ENCODE measurements around the gene CLCN5.

CLCN5 gene

GRCh38 chrX:49910344-49910743 lies 12.1 kb upstream of the CLCN5 start:
- TF ChIP-seq CTCF (IDR thresholded peaks at IDR 0.05; ENCODE audit: borderline replicate concordance, control extremely low read depth, extremely low read depth, insufficient read depth, missing control alignments), result no peak
- DNase-seq (ENCODE audit: low spot score), result peak; percentile 23
- in situ Hi-C loops (cut with MboI; ENCODE audit: low sequenced_read_pairs, unreplicated experiment), result loop anchor here (25.0 kb wide), 2 partner anchors 177 to 677 kb away; no protein-coding TSS in a partner anchor

- TF ChIP-seq CTCF (IDR thresholded peaks at IDR 0.05; ENCODE audit: borderline replicate concordance, control extremely low read depth, extremely low read depth, insufficient read depth, missing control alignments), result no peak
- DNase-seq (ENCODE audit: low spot score), result no peak
- in situ Hi-C loops (cut with MboI; ENCODE audit: low sequenced_read_pairs, unreplicated experiment), result loop anchor here (25.0 kb wide), 2 partner anchors 175 to 675 kb away; no protein-coding TSS in a partner anchor
Observed at GRCh38 chrX:49912086-49912485, 10.3 kb upstream of the CLCN5 start.

GRCh38 chrX:49912861-49913260 lies 9.5 kb upstream of the CLCN5 start:
- TF ChIP-seq CTCF (IDR thresholded peaks at IDR 0.05; ENCODE audit: borderline replicate concordance, control extremely low read depth, extremely low read depth, insufficient read depth, missing control alignments), result no peak
- in situ Hi-C loops (cut with MboI; ENCODE audit: low sequenced_read_pairs, unreplicated experiment), result loop anchor here (25.0 kb wide), 2 partner anchors 174 to 674 kb away; no protein-coding TSS in a partner anchor
- no peak for DNase-seq (ENCODE audit: low spot score)

- peak; percentile 44 for DNase-seq (ENCODE audit: low spot score)
- TF ChIP-seq CTCF (IDR thresholded peaks at IDR 0.05; ENCODE audit: borderline replicate concordance, control extremely low read depth, extremely low read depth, insufficient read depth, missing control alignments), result peak; percentile 89
- in situ Hi-C loops (cut with MboI; ENCODE audit: low sequenced_read_pairs, unreplicated experiment), result loop anchor here (25.0 kb wide), 2 partner anchors 172 to 672 kb away; no protein-coding TSS in a partner anchor
Observed at GRCh38 chrX:49915361-49916222, 6.8 kb upstream of the CLCN5 start.

- in situ Hi-C loops (cut with MboI; ENCODE audit: low sequenced_read_pairs, unreplicated experiment), result loop anchor here (25.0 kb wide), 2 partner anchors 168 to 668 kb away; no protein-coding TSS in a partner anchor
- TF ChIP-seq CTCF (IDR thresholded peaks at IDR 0.05; ENCODE audit: borderline replicate concordance, control extremely low read depth, extremely low read depth, insufficient read depth, missing control alignments), result peak; percentile 80
- DNase-seq (ENCODE audit: low spot score), result no peak
Observed at GRCh38 chrX:49919617-49920016, 2.8 kb upstream of the CLCN5 start.

- DNase-seq (ENCODE audit: low spot score), result no peak
- no peak for TF ChIP-seq CTCF (IDR thresholded peaks at IDR 0.05; ENCODE audit: borderline replicate concordance, control extremely low read depth, extremely low read depth, insufficient read depth, missing control alignments)
- in situ Hi-C loops (cut with MboI; ENCODE audit: low sequenced_read_pairs, unreplicated experiment), result loop anchor here (25.0 kb wide), 2 partner anchors 166 to 666 kb away; no protein-coding TSS in a partner anchor
Observed at GRCh38 chrX:49921109-49921508, 1.3 kb upstream of the CLCN5 start.

Measured in GM13976 (cell line).